GM18508 (cell line): ENCODE results near the gene THBD.

ENCODE experiments used
- ATAC-seq: cut with Tn5 transposase; IDR thresholded peaks from one replicate; pipeline ENCODE4 v1.9.1; 2021; ENCODE audit warnings: moderate number of reproducible peaks; ENCODE audit not compliant: insufficient read depth, unreplicated experiment

The THBD gene

GRCh38 chr20:23063168-23063567 lies 13.7 kb upstream of the THBD start:
- ATAC-seq, result no peak

GRCh38 chr20:23062632-23063031 lies 13.2 kb upstream of the THBD start:
- ATAC-seq, result no peak

GRCh38 chr20:23061734-23062561 lies 12.5 kb upstream of the THBD start:
- ATAC-seq, result no peak

- ATAC-seq, result no peak
Measured at GRCh38 chr20:23061262-23061661, 11.8 kb upstream of the THBD start.

GRCh38 chr20:23060629-23061028 lies 11.2 kb upstream of the THBD start:
- no peak for ATAC-seq

GRCh38 chr20:23059846-23060245 lies 10.4 kb upstream of the THBD start:
- ATAC-seq, result no peak

GRCh38 chr20:23059001-23059400 lies 9.5 kb upstream of the THBD start:
- no peak for ATAC-seq

- ATAC-seq, result no peak
Measured at GRCh38 chr20:23058240-23058639, 8.8 kb upstream of the THBD start.

GRCh38 chr20:23052904-23053303 lies 3.4 kb upstream of the THBD start:
- no peak for ATAC-seq

GRCh38 chr20:23050847-23051627 lies 1.6 kb upstream of the THBD start:
- ATAC-seq, result no peak

- ATAC-seq, result no peak
Measured at GRCh38 chr20:23050076-23050838, 785 bp upstream of the THBD start.

GRCh38 chr20:23048283-23049200 lies 930 bp downstream of the THBD start:
- no peak for ATAC-seq

- no peak for ATAC-seq
Measured at GRCh38 chr20:23047738-23048214, 1.7 kb downstream of the THBD start.

- no peak for ATAC-seq
Measured at GRCh38 chr20:23047001-23047737, 2.3 kb downstream of the THBD start.

- no peak for ATAC-seq
Measured at GRCh38 chr20:23046431-23046830, 3.0 kb downstream of the THBD start.

GRCh38 chr20:23043376-23043775 lies 6.1 kb downstream of the THBD start:
- no peak for ATAC-seq

GRCh38 chr20:23042270-23042669 lies 7.2 kb downstream of the THBD start:
- ATAC-seq, result no peak

- ATAC-seq, result no peak
Measured at GRCh38 chr20:23039885-23040508, 9.5 kb downstream of the THBD start.
